Mesendoderm (in vitro differentiated cells): ENCODE results near the gene THSD7B.

Experiments
- DNase-seq: peaks from one replicate; pipeline ENCODE4 v3.0.0; 2013
- H2AK5ac ChIP-seq: 2 replicates; pipeline ENCODE4 v1.6.1; 2013; ENCODE audit warnings: low read length, inconsistent platforms
- H2BK120ac ChIP-seq: 2 replicates; pipeline ENCODE4 v1.6.1; 2013; ENCODE audit warnings: low read depth, mild to moderate bottlenecking, low read length, moderate library complexity, mixed read lengths
- H2BK15ac ChIP-seq: replicated peaks from 2 replicates; pipeline ENCODE4 v1.6.1; 2013; ENCODE audit warnings: low read depth, mild to moderate bottlenecking, moderate library complexity
- H2BK5ac ChIP-seq: 2 replicates; pipeline ENCODE4 v1.6.1; 2013; ENCODE audit warnings: low read length, inconsistent platforms
- H3K18ac ChIP-seq: 2 replicates; pipeline ENCODE4 v1.6.1; 2013; ENCODE audit warnings: mild to moderate bottlenecking, low read length, mixed read lengths
- H3K23ac ChIP-seq: one replicate; pipeline ENCODE4 v1.6.1; 2013; ENCODE audit warnings: low read length
- H3K27ac ChIP-seq: 2 replicates; pipeline ENCODE4 v1.5.1; 2013; ENCODE audit warnings: low read depth, mild to moderate bottlenecking, inconsistent platforms, low read length, moderate library complexity
- H3K27me3 ChIP-seq: 2 replicates; pipeline ENCODE4 v1.6.1; 2013; ENCODE audit warnings: low read length, control low read depth, mild to moderate bottlenecking, inconsistent platforms; ENCODE audit not compliant: insufficient read depth, poor library complexity
- H3K36me3 ChIP-seq: 2 replicates; pipeline ENCODE4 v1.6.1; 2013; ENCODE audit warnings: low read length, inconsistent platforms; ENCODE audit not compliant: control insufficient read depth, insufficient read depth
- H3K4ac ChIP-seq: one replicate; pipeline ENCODE4 v1.6.1; 2013; ENCODE audit warnings: low read depth, mild to moderate bottlenecking, low read length, moderate library complexity
- H3K4me1 ChIP-seq: 2 replicates; pipeline ENCODE4 v1.6.1; 2013; ENCODE audit warnings: low read depth, low read length, inconsistent platforms; ENCODE audit not compliant: control insufficient read depth
- H3K4me2 ChIP-seq: 2 replicates; pipeline ENCODE4 v1.6.1; 2013; ENCODE audit warnings: low read length
- H3K4me3 ChIP-seq: 2 replicates; pipeline ENCODE4 v1.5.1; 2013; ENCODE audit warnings: mild to moderate bottlenecking, low read length
- H3K56ac ChIP-seq: one replicate; pipeline ENCODE4 v1.6.1; 2013; ENCODE audit warnings: low read length
- H3K79me1 ChIP-seq: 2 replicates; pipeline ENCODE4 v1.6.1; 2013; ENCODE audit warnings: low read length, inconsistent platforms
- H3K79me2 ChIP-seq: 2 replicates; pipeline ENCODE4 v1.6.1; 2013; ENCODE audit warnings: mild to moderate bottlenecking, low read length; ENCODE audit not compliant: control insufficient read depth, insufficient read depth
- H3K9ac ChIP-seq: 2 replicates; pipeline ENCODE4 v1.6.1; 2013; ENCODE audit warnings: low read length, inconsistent platforms
- H4K5ac ChIP-seq: one replicate; pipeline ENCODE4 v1.6.1; 2013; ENCODE audit warnings: low read length
- H4K8ac ChIP-seq: one replicate; pipeline ENCODE4 v1.6.1; 2013; ENCODE audit warnings: low read depth, mild to moderate bottlenecking, control low read depth, low read length, moderate library complexity
- WGBS: extraction: QIAGEN DNeasy Blood & Tissue Kit; methylation state at CpG from one replicate; pipeline ENCODE4 v1.1.7; 2013; ENCODE audit warnings: low lambda C conversion rate, missing lambda C conversion rate; ENCODE audit not compliant: insufficient coverage; ENCODE audit errors: extremely low coverage; 5-methylcytosine and 5-hydroxymethylcytosine counted together

Gene THSD7B

GRCh38 chr2:137607722-137608318 lies 842.5 kb downstream of the THSD7B start:
- Histone ChIP-seq H3K4ac (no peak overlapping the region), H3K79me2 (no peaks in the 10 kb centered on the region), H4K8ac (no peak overlapping the region), H2AK5ac (no peak overlapping the region), H2BK15ac (no peak overlapping the region), H3K4me2 (no peak overlapping the region), H3K23ac (no peak overlapping the region), H3K36me3 (no peaks in the 10 kb centered on the region), H3K4me1 (no peaks in the 10 kb centered on the region), H3K27me3 (no peaks in the 10 kb centered on the region), H3K27ac (no peak overlapping the region), H2BK120ac (no peak overlapping the region), H2BK5ac (no peak overlapping the region), H3K56ac (no peak overlapping the region), H4K5ac (no peak overlapping the region), H3K9ac (no peak overlapping the region), H3K4me3 (no peak overlapping the region), H3K18ac (no peak overlapping the region), H3K79me1 (no peaks in the 10 kb centered on the region)
- DNase-seq = no peak
- no CpG with 5 or more reads among the region's 2 CpGs for WGBS

- DNase-seq = peak; percentile 59
- Histone ChIP-seq H3K4me3 (no peak overlapping the region), H3K79me2 (no peaks in the 10 kb centered on the region), H3K4ac (no peak overlapping the region), H3K36me3 (no peaks in the 10 kb centered on the region), H4K8ac (no peak overlapping the region), H3K27ac (no peak overlapping the region), H2AK5ac (no peak overlapping the region), H3K23ac (no peak overlapping the region), H3K18ac (no peak overlapping the region), H3K79me1 (no peaks in the 10 kb centered on the region), H3K27me3 (no peaks in the 10 kb centered on the region), H2BK15ac (no peak overlapping the region), H3K4me2 (no peak overlapping the region), H3K4me1 (no peaks in the 10 kb centered on the region), H3K56ac (no peak overlapping the region), H3K9ac (no peak overlapping the region), H2BK5ac (no peak overlapping the region), H4K5ac (no peak overlapping the region), H2BK120ac (no peak overlapping the region)
- WGBS = no CpG with 5 or more reads among the region's 4 CpGs
Measured at GRCh38 chr2:137638932-137639331, 873.6 kb downstream of the THSD7B start.

- H3K18ac ChIP-seq = no peak overlapping the region
- no peak overlapping the region for H2AK5ac ChIP-seq
- H2BK120ac ChIP-seq = no peak overlapping the region
- H4K8ac ChIP-seq = no peak overlapping the region
- H3K27ac ChIP-seq = no peak overlapping the region
- no peak overlapping the region for H3K4me3 ChIP-seq
- H4K5ac ChIP-seq = no peak overlapping the region
- H2BK5ac ChIP-seq = no peak overlapping the region
- H3K56ac ChIP-seq = no peak overlapping the region
- H3K79me1 ChIP-seq = no peaks in the 10 kb centered on the region
- H3K79me2 ChIP-seq = no peaks in the 10 kb centered on the region
- DNase-seq = no peak
- WGBS = no CpG with 5 or more reads among the region's 2 CpGs
- no peak overlapping the region for H3K4me2 ChIP-seq
- no peaks in the 10 kb centered on the region for H3K36me3 ChIP-seq
- H2BK15ac ChIP-seq = no peak overlapping the region
- no peak overlapping the region for H3K9ac ChIP-seq
- H3K4ac ChIP-seq = no peak overlapping the region
- no peak overlapping the region for H3K23ac ChIP-seq
- no peaks in the 10 kb centered on the region for H3K27me3 ChIP-seq
- H3K4me1 ChIP-seq = no peaks in the 10 kb centered on the region
Measured at GRCh38 chr2:137644731-137645130, 879.4 kb downstream of the THSD7B start.

GRCh38 chr2:137654046-137654445 lies 888.7 kb downstream of the THSD7B start:
- Histone ChIP-seq H3K4me2 (no peak overlapping the region), H2BK120ac (no peak overlapping the region), H3K36me3 (no peaks in the 10 kb centered on the region), H3K56ac (no peak overlapping the region), H2AK5ac (no peak overlapping the region), H3K79me2 (no peaks in the 10 kb centered on the region), H2BK15ac (no peak overlapping the region), H3K79me1 (no peaks in the 10 kb centered on the region), H3K23ac (no peak overlapping the region), H3K4me1 (no peaks in the 10 kb centered on the region), H3K27me3 (no peaks in the 10 kb centered on the region), H3K9ac (no peak overlapping the region), H2BK5ac (no peak overlapping the region), H3K4me3 (no peak overlapping the region), H4K8ac (no peak overlapping the region), H4K5ac (no peak overlapping the region), H3K18ac (no peak overlapping the region), H3K27ac (no peak overlapping the region), H3K4ac (no peak overlapping the region)
- no CpG with 5 or more reads among the region's 2 CpGs for WGBS
- DNase-seq = no peak

GRCh38 chr2:137655814-137656213 lies 890.5 kb downstream of the THSD7B start:
- Histone ChIP-seq H3K79me2 (no peaks in the 10 kb centered on the region), H3K27ac (no peak overlapping the region), H2BK120ac (no peak overlapping the region), H3K4me3 (no peak overlapping the region), H3K27me3 (no peaks in the 10 kb centered on the region), H3K4me2 (no peak overlapping the region), H4K5ac (no peak overlapping the region), H3K23ac (no peak overlapping the region), H3K36me3 (no peaks in the 10 kb centered on the region), H3K18ac (no peak overlapping the region), H2BK15ac (no peak overlapping the region), H3K79me1 (no peaks in the 10 kb centered on the region), H2AK5ac (no peak overlapping the region), H2BK5ac (no peak overlapping the region), H3K56ac (no peak overlapping the region), H3K4me1 (no peaks in the 10 kb centered on the region), H3K9ac (no peak overlapping the region), H3K4ac (no peak overlapping the region), H4K8ac (no peak overlapping the region)
- WGBS = no CpG with 5 or more reads among the region's 3 CpGs
- no peak for DNase-seq

GRCh38 chr2:137658433-137658832 lies 893.1 kb downstream of the THSD7B start:
- Histone ChIP-seq H3K79me1 (no peaks in the 10 kb centered on the region), H3K18ac (no peak overlapping the region), H3K23ac (no peak overlapping the region), H2BK120ac (no peak overlapping the region), H3K56ac (no peak overlapping the region), H3K4me1 (no peaks in the 10 kb centered on the region), H2BK15ac (no peak overlapping the region), H3K36me3 (no peaks in the 10 kb centered on the region), H4K5ac (no peak overlapping the region), H3K4me2 (no peak overlapping the region), H3K9ac (no peak overlapping the region), H3K4ac (no peak overlapping the region), H3K4me3 (no peak overlapping the region), H3K27me3 (no peaks in the 10 kb centered on the region), H2AK5ac (no peak overlapping the region), H3K79me2 (no peaks in the 10 kb centered on the region), H2BK5ac (no peak overlapping the region), H3K27ac (no peak overlapping the region), H4K8ac (no peak overlapping the region)
- DNase-seq = no peak
- WGBS = no CpG with 5 or more reads among the region's 4 CpGs
